ENCODE data around the gene FAM199X. TPM values are rescaled to one million over a fixed set of nuclear protein-coding genes. Genes with fewer than 3 reads are reported as not detected.
"Not testable (repeated sequence)": the region's sequence is repeated elsewhere in the genome, so short reads cannot be mapped to it uniquely, and the experiment has no call there.

Gene FAM199X
- total RNA-seq, 1 donor from 2014 or later = 23.4 TPM

DNA sequence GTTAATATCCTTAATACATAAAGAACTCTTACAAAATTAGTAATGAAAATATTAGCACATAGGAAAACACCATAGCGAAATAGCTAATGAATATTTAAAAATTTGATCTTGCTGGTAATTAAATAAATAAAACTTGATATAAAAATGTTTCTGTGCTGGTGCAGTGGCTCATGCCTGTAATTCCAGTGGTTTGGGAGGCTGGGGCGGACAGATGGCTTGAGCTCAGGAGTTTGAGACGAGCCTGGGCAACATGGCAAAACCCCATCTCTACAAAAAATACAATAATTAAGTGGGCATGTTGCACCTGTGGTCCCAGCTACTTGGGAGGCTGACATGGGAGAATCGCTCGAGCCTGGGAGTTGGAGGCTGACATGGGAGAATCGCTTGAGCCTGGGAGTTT is 7.6 kb downstream of the FAM199X start:
- intact Hi-C loops (cut with DNase I) = no loop called here
- ATAC-seq (no peak), DNase-seq (ENCODE audit: low spot score) (no peak)

DNA sequence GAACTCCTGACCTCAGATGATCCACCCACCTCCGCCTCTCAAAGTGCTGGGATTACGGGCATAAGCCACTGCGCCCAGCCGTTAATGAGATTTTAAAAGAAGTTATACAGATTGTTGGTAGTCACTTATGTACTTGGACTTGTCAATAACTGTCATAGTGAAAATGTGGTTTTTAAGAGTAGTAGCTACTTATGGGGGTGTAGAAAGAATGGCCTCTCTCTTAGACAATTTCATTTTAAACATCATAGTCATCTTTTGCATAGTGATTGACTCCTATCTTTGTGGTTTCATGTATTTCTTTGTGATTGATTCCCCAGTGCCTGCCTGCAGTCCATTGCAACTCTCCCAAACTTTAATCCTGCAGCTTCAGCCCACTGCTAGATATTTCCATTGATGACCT is 17.4 kb downstream of the FAM199X start:
- no peak for ATAC-seq
- DNase-seq (ENCODE audit: low spot score) = no peak
- intact Hi-C loops (cut with DNase I) = no loop called here

DNA sequence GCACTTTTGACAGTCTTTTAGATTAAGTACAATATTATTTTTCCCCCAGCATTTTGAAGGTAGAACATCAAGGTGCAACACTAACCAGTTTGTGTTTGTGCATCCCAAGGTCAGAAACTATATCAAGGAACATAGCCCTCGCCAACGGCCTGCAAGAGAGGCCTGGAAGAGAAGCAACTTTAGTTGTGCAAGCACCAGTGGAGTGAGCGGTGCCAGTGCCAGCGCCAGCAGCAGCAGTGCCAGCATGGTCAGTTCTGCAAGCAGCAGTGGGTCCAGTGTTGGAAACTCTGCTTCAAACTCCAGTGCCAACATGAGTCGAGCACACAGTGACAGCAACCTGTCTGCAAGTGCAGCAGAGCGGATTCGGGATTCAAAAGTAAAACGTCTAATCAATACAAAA is 21.7 kb downstream of the FAM199X start:
- no peak for ATAC-seq
- intact Hi-C loops (cut with DNase I) = no loop called here

DNA sequence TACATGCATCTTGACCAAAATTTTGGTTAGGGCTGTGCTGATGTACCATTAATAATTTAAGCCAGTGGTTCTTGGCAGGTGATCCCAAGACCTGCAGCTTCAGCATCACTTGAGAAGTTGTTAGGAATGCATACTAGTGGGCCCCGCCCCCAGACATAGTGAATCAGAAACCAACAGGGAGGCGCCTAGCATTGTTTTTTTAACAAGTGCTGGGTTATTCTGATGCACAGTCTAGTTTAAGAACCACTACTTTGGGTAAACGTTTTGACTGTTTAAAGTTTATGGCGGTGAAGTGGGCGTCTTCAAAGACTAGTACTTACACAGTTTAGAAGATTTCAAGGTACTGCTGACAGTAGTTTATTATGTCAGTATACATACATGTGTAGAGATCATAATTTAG is 23.6 kb downstream of the FAM199X start:
- DNase-seq (ENCODE audit: low spot score) (no peak), ATAC-seq (no peak)
- intact Hi-C loops (cut with DNase I) = no loop called here

More for the DNA sequence above, 21.7 kb downstream of the FAM199X start:
- no peak for DNase-seq (ENCODE audit: low spot score)

DNA sequence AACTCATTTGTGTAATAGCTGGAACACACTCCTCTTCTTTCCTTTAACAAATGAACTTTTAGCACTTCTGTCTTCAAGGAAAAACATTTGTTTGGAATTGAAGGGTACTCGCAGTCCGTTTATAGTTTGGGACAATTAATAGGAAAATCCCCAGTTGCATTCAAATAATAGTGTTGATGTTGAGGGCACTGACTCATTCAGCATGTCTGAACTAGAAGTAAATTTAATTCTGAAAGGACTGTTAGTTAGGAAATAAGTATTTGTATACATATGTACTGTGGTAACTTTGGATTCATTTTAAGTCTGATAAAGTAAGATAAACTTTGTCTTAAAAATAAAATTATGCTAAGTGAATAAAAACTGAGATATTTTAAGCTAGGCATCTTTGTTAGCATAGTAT is 27.2 kb downstream of the FAM199X start:
- intact Hi-C loops (cut with DNase I) = no loop called here
- ATAC-seq = no peak
- no peak for DNase-seq (ENCODE audit: low spot score)

DNA sequence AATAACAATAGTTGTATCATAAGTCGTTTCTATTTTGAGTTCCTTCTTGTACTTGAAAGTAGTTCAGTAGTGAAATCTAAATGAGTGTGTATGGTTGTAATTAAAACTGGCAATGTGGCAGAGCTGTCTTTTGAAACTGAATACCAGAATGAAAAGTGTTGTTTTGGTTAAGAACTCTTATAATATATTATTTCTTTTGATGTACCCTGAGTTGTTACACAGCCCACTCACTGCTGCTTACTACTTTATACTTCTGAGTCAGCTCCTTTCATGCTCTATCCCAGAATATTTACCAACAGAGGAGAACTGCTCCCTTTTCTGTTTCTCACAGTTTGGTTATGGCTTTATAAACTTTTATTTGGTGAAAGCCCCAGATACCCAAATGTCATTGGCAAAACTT is 28.8 kb downstream of the FAM199X start:
- DNase-seq (ENCODE audit: low spot score) (no peak), ATAC-seq (no peak)
- intact Hi-C loops (cut with DNase I) = no loop called here

DNA sequence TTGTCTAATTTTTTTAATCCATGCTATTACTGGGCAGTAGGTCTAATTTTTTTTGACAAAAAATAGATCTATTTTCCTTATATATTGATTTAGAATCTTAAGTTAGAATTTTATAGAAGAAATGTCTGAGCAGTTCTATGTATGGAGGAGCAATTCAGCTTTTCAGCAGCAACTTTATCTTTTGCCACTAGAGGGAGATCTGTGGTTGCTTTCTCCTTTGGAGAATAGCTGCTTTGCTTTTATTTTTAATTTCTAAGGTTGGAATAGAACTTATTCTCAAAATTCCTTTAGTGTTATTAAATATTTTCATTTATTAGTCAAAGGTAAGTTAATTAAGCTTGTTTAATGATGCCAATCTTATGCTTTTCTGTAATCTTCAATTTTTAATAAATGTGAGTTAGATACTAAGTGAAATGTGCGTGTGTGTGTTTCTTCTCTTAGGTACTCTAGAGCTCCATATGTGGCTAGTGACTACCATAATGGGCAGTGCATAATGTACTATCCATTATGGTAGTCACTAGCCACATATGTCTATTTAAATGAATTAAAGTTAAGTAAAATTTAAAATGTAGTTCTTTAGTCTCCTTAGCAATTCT is 29.3 kb downstream of the FAM199X start:
- intact Hi-C loops (cut with DNase I) = no loop called here
- no peak for ATAC-seq
- DNase-seq (ENCODE audit: low spot score) = no peak

DNA sequence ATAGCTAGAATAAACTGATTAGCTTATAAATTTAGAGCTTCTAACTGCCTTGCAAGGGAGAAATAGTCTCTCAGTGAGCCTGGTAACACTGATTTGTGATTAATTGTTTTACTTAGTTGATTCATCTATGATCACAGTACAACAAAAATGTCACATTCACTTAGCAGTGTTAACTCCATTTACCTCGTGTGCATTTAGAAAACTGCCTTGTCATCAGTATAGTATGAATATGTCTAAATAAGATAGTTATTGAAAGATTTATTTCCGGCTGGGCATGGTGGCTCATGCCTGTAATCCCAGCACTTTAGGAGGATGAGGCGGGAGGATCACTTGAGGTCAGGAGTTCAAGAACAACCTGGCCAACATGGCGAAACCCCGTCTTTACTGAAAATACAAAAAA is 39.3 kb downstream of the FAM199X start:
- DNase-seq (ENCODE audit: low spot score) (no peak), ATAC-seq (no peak)
- intact Hi-C loops (cut with DNase I) = no loop called here

DNA sequence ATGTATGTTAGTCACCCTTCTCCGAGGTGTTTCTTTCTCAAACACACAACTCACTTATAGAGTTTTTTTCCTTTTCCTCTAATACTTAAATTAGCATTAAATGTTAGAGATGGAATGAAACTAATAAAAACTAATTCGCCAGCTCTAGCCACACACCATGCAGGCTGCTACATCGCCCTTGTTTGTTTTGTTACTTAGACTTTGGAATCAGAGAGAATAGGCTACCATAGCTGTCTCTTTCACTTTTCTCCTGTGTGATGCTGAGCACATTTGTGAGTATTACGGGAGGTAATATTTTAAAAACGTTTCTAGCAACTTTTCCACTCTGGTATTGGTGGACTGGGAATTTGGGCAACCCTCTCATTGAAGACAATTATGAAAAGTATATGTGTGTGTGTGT is 44.9 kb downstream of the FAM199X start:
- ATAC-seq (no peak), DNase-seq (ENCODE audit: low spot score) (no peak)
- intact Hi-C loops (cut with DNase I) = no loop called here

DNA sequence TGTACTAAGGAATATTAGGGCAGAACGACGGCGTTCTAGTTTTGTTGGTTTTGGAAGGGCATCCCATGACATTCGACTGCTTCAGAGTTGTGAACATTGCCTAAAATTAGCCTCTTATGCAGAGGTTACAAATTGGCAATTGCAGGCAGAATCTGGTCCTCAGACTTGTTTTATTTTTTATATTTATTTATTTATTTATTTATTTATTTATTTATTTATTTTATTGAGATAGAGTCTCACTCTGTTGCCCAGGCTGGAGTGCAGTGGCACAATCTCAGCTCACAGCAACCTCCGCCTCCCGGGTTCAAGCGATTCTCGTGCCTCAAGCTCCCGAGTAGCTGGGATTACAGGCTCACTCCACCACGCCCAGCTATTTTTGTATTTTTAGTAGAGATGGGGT is 63.8 kb downstream of the FAM199X start:
- DNase-seq (ENCODE audit: low spot score); intact Hi-C loops (cut with DNase I); ATAC-seq: not testable (repeated sequence)

Other genes with a start within 250 kb of the FAM199X start
- gene TMSB15B, start 203.8 kb upstream of the FAM199X start, total RNA-seq = 5.1 TPM
- not detected for gene H2BW1, start 152.7 kb upstream of the FAM199X start, total RNA-seq
- not detected for gene H2BW2, start 126.5 kb upstream of the FAM199X start, total RNA-seq
- 2.4 TPM for gene TMSB15C, start 90.2 kb upstream of the FAM199X start, total RNA-seq
- 1.5 TPM for gene ZCCHC18, start 53.9 kb upstream of the FAM199X start, total RNA-seq
- gene SLC25A53, start 9.4 kb upstream of the FAM199X start, total RNA-seq = 15.6 TPM
- gene ESX1, start 88.5 kb downstream of the FAM199X start, total RNA-seq = not detected